Measurements from ENCODE around the gene B4GALT4.

The B4GALT4 gene

GRCh38 chr3:119234610-119235009 is 6.1 kb downstream of the B4GALT4 start:
- Histone ChIP-seq H3K4me2 (ENCODE audit: low read depth, low read length, poor library complexity, severe bottlenecking) (no peak overlapping the region), H3K9ac (ENCODE audit: low read length) (no peak overlapping the region), H3K9me3 (ENCODE audit: insufficient read depth, low read length) (no peaks in the 10 kb centered on the region), H3K27me3 (ENCODE audit: low read length) (no peaks in the 10 kb centered on the region), H3K4me3 (ENCODE audit: insufficient read depth, low read length, poor library complexity, severe bottlenecking) (no peak overlapping the region), H4K20me1 (ENCODE audit: low read depth, low read length) (no peaks in the 10 kb centered on the region), H3K27ac (ENCODE audit: low read depth, low read length) (no peak overlapping the region), H3K36me3 (ENCODE audit: low read length) (peaks cover 26% of the 10 kb centered on the region; the same call in 1 of the 2 replicates), H2AFZ (ENCODE audit: low read depth, low read length, severe bottlenecking) (no peak overlapping the region), H3K9me2 (replicated peaks; ENCODE audit: insufficient read depth, low read length) (no peaks in the 10 kb centered on the region), H3F3A (ENCODE audit: insufficient read depth) (no peaks in the 10 kb centered on the region), H3K79me2 (ENCODE audit: insufficient read depth, low read length) (peaks cover 14% of the 10 kb centered on the region)
- no peak for TF ChIP-seq EZH2phosphoT487 (conservative IDR thresholded peaks at IDR 0.05; ENCODE audit: low read length)

DNA sequence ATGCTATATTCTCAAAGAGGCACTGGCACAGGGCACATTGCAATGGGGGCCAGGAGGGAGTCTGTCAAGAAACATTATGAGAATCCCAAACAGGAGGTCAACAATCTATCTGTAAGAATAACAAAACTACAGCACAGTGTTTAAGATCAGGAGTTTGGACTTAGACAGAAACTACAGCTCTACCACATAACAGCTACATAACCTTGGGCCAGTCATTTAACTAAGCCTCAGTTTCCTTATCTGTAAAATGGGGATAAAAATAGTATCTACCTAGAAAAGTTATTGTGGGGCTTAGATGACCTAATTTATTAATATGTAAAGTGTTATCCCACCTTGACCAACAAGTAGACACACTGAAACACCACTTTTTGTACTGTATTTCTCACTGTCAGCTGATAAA is 9.9 kb downstream of the B4GALT4 start:
- Histone ChIP-seq H3K79me2 (ENCODE audit: insufficient read depth, low read length) (no peaks in the 10 kb centered on the region; the same call in 1 of the 2 replicates), H3K4me3 (ENCODE audit: insufficient read depth, low read length, poor library complexity, severe bottlenecking) (no peak overlapping the region), H3K9me2 (replicated peaks; ENCODE audit: insufficient read depth, low read length) (no peaks in the 10 kb centered on the region), H3K36me3 (ENCODE audit: low read length) (peaks cover 33% of the 10 kb centered on the region; the same call in 1 of the 2 replicates), H4K20me1 (ENCODE audit: low read depth, low read length) (no peaks in the 10 kb centered on the region), H3K4me2 (ENCODE audit: low read depth, low read length, poor library complexity, severe bottlenecking) (no peak overlapping the region), H3F3A (ENCODE audit: insufficient read depth) (no peaks in the 10 kb centered on the region), H3K9ac (ENCODE audit: low read length) (no peak overlapping the region), H2AFZ (ENCODE audit: low read depth, low read length, severe bottlenecking) (no peak overlapping the region), H3K9me3 (ENCODE audit: insufficient read depth, low read length) (no peaks in the 10 kb centered on the region), H3K27me3 (ENCODE audit: low read length) (no peaks in the 10 kb centered on the region), H3K27ac (ENCODE audit: low read depth, low read length) (no peak overlapping the region)
- TF ChIP-seq CTCF (IDR thresholded peaks at IDR 0.05; ENCODE audit: insufficient read depth, low read length, poor library complexity, severe bottlenecking) = no peak
- TF ChIP-seq EZH2phosphoT487 (conservative IDR thresholded peaks at IDR 0.05; ENCODE audit: low read length) = no peak

GRCh38 chr3:119230071-119230470 is 10.6 kb downstream of the B4GALT4 start:
- Histone ChIP-seq H4K20me1 (ENCODE audit: low read depth, low read length) (no peaks in the 10 kb centered on the region), H3K27ac (ENCODE audit: low read depth, low read length) (no peak overlapping the region), H3K4me3 (ENCODE audit: insufficient read depth, low read length, poor library complexity, severe bottlenecking) (no peak overlapping the region), H3K9ac (ENCODE audit: low read length) (no peak overlapping the region), H3K27me3 (ENCODE audit: low read length) (no peaks in the 10 kb centered on the region), H3K36me3 (ENCODE audit: low read length) (peaks cover 29% of the 10 kb centered on the region; the same call in 1 of the 2 replicates), H3K9me3 (ENCODE audit: insufficient read depth, low read length) (no peaks in the 10 kb centered on the region), H2AFZ (ENCODE audit: low read depth, low read length, severe bottlenecking) (no peak overlapping the region), H3F3A (ENCODE audit: insufficient read depth) (no peaks in the 10 kb centered on the region), H3K9me2 (replicated peaks; ENCODE audit: insufficient read depth, low read length) (no peaks in the 10 kb centered on the region), H3K79me2 (ENCODE audit: insufficient read depth, low read length) (no peaks in the 10 kb centered on the region; the same call in 1 of the 2 replicates), H3K4me2 (ENCODE audit: low read depth, low read length, poor library complexity, severe bottlenecking) (no peak overlapping the region)
- TF ChIP-seq EZH2phosphoT487 (conservative IDR thresholded peaks at IDR 0.05; ENCODE audit: low read length) = no peak
- TF ChIP-seq CTCF (IDR thresholded peaks at IDR 0.05; ENCODE audit: insufficient read depth, low read length, poor library complexity, severe bottlenecking) = no peak

DNA sequence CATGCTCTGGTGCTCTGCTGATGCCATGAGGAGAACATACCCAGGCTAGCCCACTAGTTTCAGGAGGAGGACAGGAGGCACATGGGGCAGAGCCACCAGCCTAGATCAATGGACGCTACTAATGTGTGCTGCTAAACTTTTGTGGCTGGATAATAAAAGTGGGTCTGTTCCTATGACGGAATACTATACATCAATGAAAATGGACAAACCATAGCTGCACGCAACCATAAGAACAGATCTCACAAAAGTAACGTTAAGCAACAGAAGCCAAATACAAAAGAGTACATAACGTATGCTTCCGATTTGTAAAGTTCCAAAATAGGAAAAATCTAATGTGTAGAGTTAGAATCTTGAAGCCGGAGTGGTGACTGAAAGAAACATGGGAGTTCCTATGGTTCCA is 11.5 kb downstream of the B4GALT4 start:
- peaks cover 26% of the 10 kb centered on the region; the same call in 1 of the 2 replicates for H3K36me3 ChIP-seq (ENCODE audit: low read length)
- no peaks in the 10 kb centered on the region for H3K9me2 ChIP-seq (replicated peaks; ENCODE audit: insufficient read depth, low read length)
- H3K4me3 ChIP-seq (ENCODE audit: insufficient read depth, low read length, poor library complexity, severe bottlenecking) = no peak overlapping the region
- H3K27me3 ChIP-seq (ENCODE audit: low read length) = no peaks in the 10 kb centered on the region
- no peak overlapping the region for H3K9ac ChIP-seq (ENCODE audit: low read length)
- no peak overlapping the region for H3K4me2 ChIP-seq (ENCODE audit: low read depth, low read length, poor library complexity, severe bottlenecking)
- H3K27ac ChIP-seq (ENCODE audit: low read depth, low read length) = no peak overlapping the region
- no peak overlapping the region for H2AFZ ChIP-seq (ENCODE audit: low read depth, low read length, severe bottlenecking)
- no peaks in the 10 kb centered on the region for H3K9me3 ChIP-seq (ENCODE audit: insufficient read depth, low read length)
- no peaks in the 10 kb centered on the region for H3F3A ChIP-seq (ENCODE audit: insufficient read depth)
- TF ChIP-seq CTCF (IDR thresholded peaks at IDR 0.05; ENCODE audit: insufficient read depth, low read length, poor library complexity, severe bottlenecking) (no peak), EZH2phosphoT487 (conservative IDR thresholded peaks at IDR 0.05; ENCODE audit: low read length) (no peak)
- no peaks in the 10 kb centered on the region; the same call in 1 of the 2 replicates for H3K79me2 ChIP-seq (ENCODE audit: insufficient read depth, low read length)
- no peaks in the 10 kb centered on the region for H4K20me1 ChIP-seq (ENCODE audit: low read depth, low read length)
